HG03097 (cell line): Measurements from ENCODE around the gene ETV1.

Experiments
- ATAC-seq: cut with Tn5 transposase; IDR thresholded peaks from one replicate; pipeline ENCODE4 v1.9.1; 2021; ENCODE audit not compliant: unreplicated experiment, low FRiP score

The ETV1 gene

DNA sequence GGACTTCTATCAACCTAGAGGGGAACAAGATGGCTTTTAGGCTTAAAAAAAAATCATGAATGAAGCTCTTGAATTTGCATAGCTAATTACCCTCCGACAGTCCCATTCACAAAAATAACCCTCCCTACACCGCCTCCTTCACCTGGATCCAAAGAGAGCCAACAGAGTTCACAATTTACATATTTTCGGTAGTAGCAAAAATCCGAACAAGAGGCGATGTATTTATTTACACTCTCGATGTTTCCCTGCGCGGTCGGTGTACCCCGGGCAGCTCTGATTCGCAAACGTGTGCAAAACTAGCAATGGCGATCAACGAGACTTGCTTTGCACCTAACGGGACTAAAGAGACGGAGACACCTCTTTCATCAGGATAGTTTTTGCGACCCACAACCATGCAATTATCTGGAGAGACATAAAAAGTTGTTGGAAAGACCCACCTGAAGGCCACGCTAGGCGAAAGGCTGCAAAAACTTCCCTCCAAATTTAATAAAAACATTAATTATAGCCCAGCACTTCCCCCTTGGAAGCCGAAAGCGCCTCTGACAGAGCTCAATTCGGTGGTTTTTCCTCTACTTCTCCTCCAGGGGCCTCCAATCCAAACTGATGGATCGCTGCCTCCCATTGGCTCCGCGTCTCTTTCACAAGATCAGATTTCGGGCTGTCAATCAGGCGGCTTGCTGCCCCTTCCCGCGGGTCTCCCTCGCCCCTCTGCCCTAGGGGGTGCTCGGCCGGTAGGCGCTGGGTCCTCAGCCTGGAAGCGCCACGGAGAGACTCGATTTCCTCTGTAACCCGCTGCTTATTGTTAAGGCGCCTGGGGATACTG lies at the start of gene ETV1:
Gene ETV1, minus strand, starts transcription at position 541 of the 823 bp plus-strand sequence. CDS start 614 bp downstream, outside the sequence.
- no peak for ATAC-seq

- no peak for ATAC-seq
These were observed 34.9 kb upstream of the ETV1 start for GRCh38 chr7:14024406-14024805.

DNA sequence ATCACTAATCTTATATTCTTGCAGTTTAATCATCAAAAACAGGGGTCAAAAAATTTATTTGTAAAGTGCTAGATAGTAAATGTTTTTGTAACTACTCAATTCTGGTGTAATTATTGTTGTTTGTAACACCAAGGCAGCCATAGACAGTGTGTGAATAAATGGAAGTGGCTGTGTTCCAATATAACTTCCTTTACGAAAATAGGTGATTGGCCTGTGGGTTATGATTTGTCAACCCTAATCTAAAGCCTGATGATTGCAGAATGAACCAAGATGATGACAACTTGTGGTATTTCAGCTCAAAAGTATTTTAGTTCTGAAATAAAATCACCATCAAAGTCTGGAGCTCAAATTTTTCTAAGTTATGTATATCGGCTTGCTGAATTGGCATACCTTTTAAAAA lies 34.4 kb upstream of the ETV1 start:
- ATAC-seq: no peak

- ATAC-seq: no peak
These were observed 33.9 kb upstream of the ETV1 start for GRCh38 chr7:14023342-14023741.

GRCh38 chr7:14021069-14021468 lies 31.6 kb upstream of the ETV1 start:
- no peak for ATAC-seq

DNA sequence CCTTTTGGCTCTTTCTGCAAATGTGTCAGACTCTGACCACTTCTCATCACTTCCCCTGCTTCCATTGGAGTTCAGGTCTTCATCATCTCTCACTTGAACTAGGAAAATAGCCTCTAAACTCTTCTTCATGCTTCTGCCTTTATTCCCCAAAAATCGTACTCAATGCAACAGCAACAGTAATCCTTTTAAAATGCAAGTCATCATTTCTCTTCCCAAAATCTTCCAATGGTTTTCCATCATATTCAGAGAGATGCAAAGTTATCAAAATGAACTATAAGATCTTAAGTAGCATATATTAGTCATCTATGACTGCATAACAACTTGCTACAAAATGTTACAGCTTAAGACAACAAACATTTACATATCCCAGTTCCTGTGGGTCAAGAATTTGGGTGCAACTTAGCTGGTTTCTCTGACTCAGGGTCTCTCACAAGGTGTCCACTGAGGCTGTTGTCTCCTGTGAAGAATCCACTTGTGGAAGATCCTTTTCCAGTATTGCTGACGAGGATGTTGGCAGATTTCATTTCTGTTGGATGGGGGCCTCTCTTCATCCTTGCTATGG lies 31.0 kb upstream of the ETV1 start:
- no peak for ATAC-seq

DNA sequence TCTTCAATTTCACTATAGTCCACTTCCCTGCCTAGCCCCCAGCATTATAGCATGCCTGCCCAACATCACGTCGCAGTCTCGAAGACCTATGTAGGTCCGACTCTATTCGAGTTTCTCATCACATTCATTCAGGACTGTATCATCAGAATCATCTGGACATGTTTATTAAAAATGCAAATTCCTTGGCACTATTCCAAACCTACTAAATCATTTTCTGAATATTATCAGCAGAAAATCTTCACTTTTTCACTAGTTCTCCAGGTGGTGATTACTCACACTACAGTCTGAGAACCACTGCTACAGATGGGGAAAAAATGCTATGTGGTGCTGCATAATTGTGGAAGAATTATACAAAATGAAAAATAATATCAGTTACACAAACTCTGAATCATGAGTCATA lies 29.3 kb upstream of the ETV1 start:
- no peak for ATAC-seq

DNA sequence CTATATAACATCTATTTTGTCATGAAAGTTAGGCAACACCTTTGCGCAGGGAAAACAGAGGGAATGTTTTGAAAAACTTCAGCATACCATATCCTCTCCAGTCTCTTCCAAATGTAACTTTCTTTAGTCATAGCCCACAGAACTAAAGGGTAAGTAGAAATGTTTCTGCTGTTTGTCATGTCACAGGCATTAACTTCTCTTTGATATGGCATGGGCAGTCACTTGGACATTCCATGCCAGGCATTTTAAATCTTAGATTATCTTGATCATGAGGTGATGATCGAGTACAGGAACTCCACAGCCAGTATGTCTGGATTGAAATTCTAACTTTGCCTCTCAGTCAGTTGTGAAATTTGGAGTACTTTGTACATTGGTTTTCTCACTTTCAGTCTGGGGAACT lies 27.5 kb upstream of the ETV1 start:
- ATAC-seq: no peak

- no peak for ATAC-seq
These were observed 24.4 kb upstream of the ETV1 start for GRCh38 chr7:14013898-14014297.

DNA sequence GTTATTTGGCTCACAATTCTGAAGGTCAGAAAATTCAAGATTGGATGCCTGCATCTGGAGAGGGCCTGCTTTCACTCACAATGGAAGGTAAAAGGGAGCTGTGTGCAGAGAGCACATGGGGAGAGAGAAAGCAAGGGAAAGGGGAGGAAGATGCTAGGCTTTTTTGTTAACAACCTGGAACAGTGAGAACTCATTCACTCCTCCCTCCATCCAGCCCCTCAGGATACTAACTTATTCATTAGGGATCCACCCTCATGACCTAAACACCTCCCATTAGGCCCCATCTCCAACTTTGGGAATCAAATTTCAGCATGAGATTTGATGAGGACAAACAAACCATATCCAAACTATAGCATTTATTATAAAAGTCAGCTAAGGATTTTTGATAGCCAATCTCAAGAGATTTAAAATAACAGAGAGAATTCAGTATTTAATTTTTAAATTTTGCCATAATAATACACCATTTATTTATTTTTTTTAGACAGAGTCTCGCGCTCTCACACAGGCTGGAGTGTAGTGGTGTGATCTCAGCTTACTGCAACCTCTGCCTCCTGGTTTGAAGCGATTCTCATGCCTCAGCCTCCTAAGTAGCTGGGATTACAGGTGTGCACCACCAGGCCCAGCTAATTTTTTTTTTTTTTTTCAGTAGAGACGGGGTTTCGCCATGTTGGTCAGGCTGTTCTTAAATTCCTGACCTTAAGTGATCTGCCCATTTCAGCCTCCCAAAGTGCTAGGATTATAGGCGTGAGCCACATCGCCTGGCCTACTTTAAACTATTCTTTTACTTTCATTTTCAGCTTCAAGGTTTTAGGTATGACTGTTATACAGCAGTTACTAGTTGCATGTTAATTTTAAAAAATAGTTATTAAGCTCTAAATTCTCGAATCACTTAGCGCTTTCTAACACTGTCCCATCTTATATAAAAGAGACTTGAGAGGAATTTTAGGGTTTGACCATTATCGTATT lies 20.3 kb upstream of the ETV1 start:
- no peak for ATAC-seq

DNA sequence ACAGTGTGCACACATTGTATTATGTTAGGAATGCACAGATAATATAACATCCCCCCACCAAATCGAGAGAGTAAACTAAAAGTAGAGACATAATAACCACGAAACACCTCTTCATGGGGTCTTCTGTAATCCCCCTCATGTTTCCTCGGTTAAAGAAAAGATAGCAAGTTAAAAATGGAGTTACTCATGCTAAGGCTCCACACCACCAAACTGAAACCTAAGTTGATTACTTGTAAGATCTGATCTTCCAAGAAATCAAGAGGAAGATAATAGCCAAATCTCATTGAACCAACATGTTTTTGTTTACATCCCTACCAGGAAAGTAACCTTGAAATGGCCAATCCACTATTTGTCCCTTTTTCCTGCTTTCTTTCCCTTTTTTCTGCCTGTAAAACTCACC lies 11.7 kb upstream of the ETV1 start:
- ATAC-seq: no peak

GRCh38 chr7:14000247-14000646 lies 10.8 kb upstream of the ETV1 start:
- ATAC-seq: no peak

GRCh38 chr7:13998866-13999265 lies 9.4 kb upstream of the ETV1 start:
- ATAC-seq: no peak

- no peak for ATAC-seq
These were observed 3.1 kb upstream of the ETV1 start for GRCh38 chr7:13992596-13992964.

DNA sequence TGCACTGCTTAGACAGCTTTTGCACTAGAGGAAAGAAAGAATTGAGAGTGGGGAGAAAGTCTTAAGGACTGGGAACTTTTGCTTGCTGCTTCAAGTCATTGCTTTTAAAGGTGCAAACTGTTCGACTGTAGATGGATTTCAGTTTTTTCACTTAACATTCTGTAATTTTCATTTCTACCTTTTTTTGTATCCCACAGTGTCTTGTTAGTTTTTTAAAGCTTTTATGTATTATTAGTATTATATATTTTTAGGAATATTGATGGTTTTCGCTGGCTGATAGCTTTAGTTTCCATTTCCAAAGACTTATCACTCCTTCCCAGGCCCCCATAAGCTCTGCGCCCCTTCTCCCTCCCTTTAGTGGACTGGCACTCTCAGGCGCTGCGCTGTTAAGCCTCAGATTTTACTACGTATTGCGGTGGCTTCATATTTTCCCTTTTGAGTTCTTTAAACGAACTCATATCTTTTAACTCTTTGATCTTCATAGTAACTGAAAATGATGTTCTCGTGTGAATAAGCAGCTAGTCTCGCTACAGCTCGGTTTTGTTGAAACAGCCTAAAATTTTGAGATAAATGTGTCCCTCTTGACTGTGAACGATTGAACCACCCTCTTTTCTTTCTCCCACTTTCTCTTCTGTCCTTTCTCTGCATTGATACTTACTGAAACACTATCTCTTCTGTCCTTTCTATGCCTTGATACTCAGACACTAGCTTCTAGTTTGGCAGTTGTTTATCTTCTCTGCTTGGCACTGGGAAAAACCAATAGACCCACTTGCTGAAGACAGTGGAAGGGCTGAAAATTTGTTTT lies 2.5 kb upstream of the ETV1 start:
- ATAC-seq: no peak

DNA sequence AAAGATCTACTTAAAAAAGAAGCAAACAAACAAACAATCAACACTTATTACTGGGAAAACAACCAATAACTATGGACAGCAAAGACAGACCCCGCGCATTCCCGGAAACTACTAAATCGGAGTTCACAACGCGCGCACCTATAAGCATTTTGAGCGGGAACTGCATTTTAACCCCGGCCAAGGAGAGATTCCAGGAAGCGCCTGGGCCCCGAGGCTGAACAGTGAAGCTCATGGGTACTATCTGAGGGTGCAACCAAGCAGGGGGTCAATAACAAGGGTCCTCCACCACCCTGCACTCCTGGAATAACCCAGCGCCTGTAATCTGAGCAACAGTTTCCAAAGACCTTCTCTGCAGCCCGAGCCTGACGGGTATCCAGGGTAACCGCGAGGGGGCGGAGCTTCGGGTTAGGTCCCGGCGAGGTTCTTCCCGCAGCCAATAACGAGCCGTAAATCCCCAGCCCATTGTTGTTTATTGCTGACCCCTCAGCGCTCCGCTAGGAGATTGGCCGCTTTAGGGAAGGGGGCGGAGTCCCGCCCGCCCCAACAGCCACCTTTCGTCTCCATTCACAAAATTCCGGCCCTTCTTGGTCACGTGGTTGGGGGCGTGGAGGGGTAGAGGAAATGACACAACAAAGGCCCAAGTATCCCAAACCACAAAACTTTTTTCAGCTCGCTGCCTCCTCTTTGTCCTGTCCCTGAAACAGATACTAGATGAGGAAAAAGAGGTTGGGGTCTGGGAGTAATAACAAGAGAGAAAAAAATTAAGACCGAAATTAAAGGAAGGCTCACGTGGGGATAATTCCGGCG lies 1.7 kb upstream of the ETV1 start:
- no peak for ATAC-seq

GRCh38 chr7:13990319-13990983 lies 985 bp upstream of the ETV1 start:
- no peak for ATAC-seq

- ATAC-seq: no peak
These were observed 461 bp upstream of the ETV1 start for GRCh38 chr7:13989949-13990305.

- no peak for ATAC-seq
These were observed 738 bp downstream of the ETV1 start for GRCh38 chr7:13988731-13989125.
